Body of pancreas (tissue), 4 donors: ENCODE results near the gene FNIP1.

Experiments
- POLR2A ChIP-seq, 3 donors: fragments of 450-650 bp; IDR thresholded peaks; one replicate each; pipeline ENCODE4 v1.6.1; 2016; ENCODE audit warnings: antibody characterized with exemption in 3 of 3, mild to moderate bottlenecking in 2 of 3
- TF ChIP-seq, protein P1 (sequence below), 7 experiments: fragments of 450-650 bp in 4 of 7; fragments of 200-600 bp in 3 of 7; sonication (generic) in 3 of 7; IDR thresholded peaks; one replicate each; pipeline ENCODE4 v1.5.1; 2016 to 2019; ENCODE audit warnings: antibody characterized with exemption in 7 of 7

DNA sequence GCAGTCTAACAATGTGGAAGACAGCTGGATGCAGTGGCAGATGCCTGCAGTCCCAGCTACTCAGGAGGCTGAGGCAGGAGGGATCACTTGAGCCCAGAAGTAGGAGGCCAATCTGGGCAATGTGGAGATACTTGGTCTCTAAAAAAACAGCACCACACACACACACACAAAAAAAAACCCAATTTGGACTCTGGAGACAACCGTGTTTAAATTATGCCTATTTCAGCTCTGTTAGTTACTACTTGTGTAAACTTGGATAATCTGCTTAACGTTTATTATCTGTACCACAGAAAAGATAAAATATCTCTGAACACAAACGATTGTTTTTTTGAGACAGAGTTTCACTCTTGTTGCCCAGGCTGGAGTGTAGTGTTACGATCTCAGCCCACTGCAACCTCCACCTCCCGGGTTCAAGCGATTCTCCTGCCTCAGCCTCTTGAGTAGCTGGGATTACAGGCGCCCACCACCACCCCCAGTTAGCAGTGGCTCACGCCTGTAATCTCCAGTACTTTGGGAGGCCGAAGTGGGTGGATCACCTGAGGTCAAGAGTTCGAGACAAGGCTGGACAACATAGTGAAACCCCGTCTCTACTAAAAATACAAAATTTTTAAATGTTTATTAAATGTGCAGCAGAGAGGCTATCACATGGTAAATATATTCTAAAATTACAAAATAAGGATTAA lies 179.5 kb downstream of the FNIP1 start:
- TF ChIP-seq, protein P1, sequence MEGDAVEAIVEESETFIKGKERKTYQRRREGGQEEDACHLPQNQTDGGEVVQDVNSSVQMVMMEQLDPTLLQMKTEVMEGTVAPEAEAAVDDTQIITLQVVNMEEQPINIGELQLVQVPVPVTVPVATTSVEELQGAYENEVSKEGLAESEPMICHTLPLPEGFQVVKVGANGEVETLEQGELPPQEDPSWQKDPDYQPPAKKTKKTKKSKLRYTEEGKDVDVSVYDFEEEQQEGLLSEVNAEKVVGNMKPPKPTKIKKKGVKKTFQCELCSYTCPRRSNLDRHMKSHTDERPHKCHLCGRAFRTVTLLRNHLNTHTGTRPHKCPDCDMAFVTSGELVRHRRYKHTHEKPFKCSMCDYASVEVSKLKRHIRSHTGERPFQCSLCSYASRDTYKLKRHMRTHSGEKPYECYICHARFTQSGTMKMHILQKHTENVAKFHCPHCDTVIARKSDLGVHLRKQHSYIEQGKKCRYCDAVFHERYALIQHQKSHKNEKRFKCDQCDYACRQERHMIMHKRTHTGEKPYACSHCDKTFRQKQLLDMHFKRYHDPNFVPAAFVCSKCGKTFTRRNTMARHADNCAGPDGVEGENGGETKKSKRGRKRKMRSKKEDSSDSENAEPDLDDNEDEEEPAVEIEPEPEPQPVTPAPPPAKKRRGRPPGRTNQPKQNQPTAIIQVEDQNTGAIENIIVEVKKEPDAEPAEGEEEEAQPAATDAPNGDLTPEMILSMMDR (IDR thresholded peaks at IDR 0.05): no peak
- no peak for TF ChIP-seq POLR2A (IDR thresholded peaks at IDR 0.05)
